Measurements from ENCODE around the gene RPGRIP1L. TPM values are rescaled to one million over a fixed set of nuclear protein-coding genes. Genes with fewer than 3 reads are reported as not detected.

RPGRIP1L gene
- total RNA-seq, 1 donor from 2014 or later: 19.9 TPM

GRCh38 chr16:53643474-53643873, 60.2 kb downstream of the RPGRIP1L start:
- no peak for TF ChIP-seq CTCF (IDR thresholded peaks at IDR 0.05; ENCODE audit: unreplicated experiment)
- Mint-ChIP-seq H3K9me3 (ENCODE audit: low read depth) (peaks cover 16% of the 10 kb centered on the region), H3K27me3 (no peaks in the 10 kb centered on the region), H3K36me3 (ENCODE audit: insufficient read depth) (peaks cover 25% of the 10 kb centered on the region), H3K27ac (no peak overlapping the region), H3K4me1 (ENCODE audit: low read depth) (no peaks in the 10 kb centered on the region), H3K4me3 (ENCODE audit: low read depth) (no peak overlapping the region)
- no peak for DNase-seq (ENCODE audit: low spot score, unreplicated experiment)

GRCh38 chr16:53642094-53642493, 61.6 kb downstream of the RPGRIP1L start:
- DNase-seq (ENCODE audit: low spot score, unreplicated experiment): no peak
- no peaks in the 10 kb centered on the region for H3K4me1 Mint-ChIP-seq (ENCODE audit: low read depth)
- no peak overlapping the region for H3K4me3 Mint-ChIP-seq (ENCODE audit: low read depth)
- TF ChIP-seq CTCF (IDR thresholded peaks at IDR 0.05; ENCODE audit: unreplicated experiment): no peak
- no peaks in the 10 kb centered on the region for H3K27me3 Mint-ChIP-seq
- H3K27ac Mint-ChIP-seq: no peak overlapping the region
- H3K36me3 Mint-ChIP-seq (ENCODE audit: insufficient read depth): peaks cover 21% of the 10 kb centered on the region
- peaks cover 16% of the 10 kb centered on the region for H3K9me3 Mint-ChIP-seq (ENCODE audit: low read depth)

DNA sequence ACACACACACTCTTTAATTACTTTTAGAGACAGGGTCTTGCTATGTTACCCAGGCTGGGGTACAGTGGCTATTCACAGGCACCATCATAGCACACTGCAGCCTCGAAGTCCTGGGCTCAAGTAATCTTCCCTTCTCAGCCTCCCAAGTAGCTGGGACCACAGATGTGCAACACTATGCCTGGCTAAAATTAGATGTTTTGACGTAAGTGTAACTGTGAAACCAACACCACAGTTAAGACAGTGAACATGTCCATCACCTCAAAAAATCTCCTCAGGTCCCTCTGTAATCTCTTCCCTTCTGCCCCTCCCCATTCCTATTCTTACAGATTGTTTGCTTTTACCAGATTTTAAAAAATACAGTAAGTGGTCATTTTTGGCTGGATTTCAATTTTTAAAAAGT, 66.7 kb downstream of the RPGRIP1L start:
- H3K27ac Mint-ChIP-seq: no peak overlapping the region
- DNase-seq (ENCODE audit: low spot score, unreplicated experiment): no peak
- H3K27me3 Mint-ChIP-seq: no peaks in the 10 kb centered on the region
- peaks cover 7% of the 10 kb centered on the region for H3K36me3 Mint-ChIP-seq (ENCODE audit: insufficient read depth)
- no peaks in the 10 kb centered on the region for H3K4me1 Mint-ChIP-seq (ENCODE audit: low read depth)
- H3K9me3 Mint-ChIP-seq (ENCODE audit: low read depth): no peaks in the 10 kb centered on the region
- no peak for TF ChIP-seq CTCF (IDR thresholded peaks at IDR 0.05; ENCODE audit: unreplicated experiment)
- no peak overlapping the region for H3K4me3 Mint-ChIP-seq (ENCODE audit: low read depth)

DNA sequence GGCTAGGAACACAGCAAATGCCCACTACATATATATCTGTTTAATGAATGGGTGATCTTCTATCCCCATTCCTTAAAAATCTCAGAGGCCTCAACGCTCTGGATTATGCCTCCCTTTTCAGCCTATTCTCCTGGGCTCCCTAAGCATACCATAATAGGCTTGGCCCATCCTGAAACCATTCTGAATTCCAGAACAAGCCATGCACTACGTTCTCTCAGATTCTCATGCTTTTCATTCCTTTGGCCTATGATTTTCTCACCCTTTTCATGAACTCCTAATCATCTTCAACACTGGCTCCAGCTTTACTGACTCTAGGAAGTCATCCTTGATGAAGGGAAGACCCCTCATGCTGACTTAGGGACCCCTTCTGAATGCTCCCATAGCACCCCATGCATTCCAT, 71.1 kb downstream of the RPGRIP1L start:
- Mint-ChIP-seq H3K36me3 (ENCODE audit: insufficient read depth) (peaks cover 7% of the 10 kb centered on the region), H3K9me3 (ENCODE audit: low read depth) (no peaks in the 10 kb centered on the region), H3K27me3 (no peaks in the 10 kb centered on the region), H3K4me3 (ENCODE audit: low read depth) (no peak overlapping the region), H3K4me1 (ENCODE audit: low read depth) (no peaks in the 10 kb centered on the region), H3K27ac (no peak overlapping the region)
- no peak for DNase-seq (ENCODE audit: low spot score, unreplicated experiment)
- no peak for TF ChIP-seq CTCF (IDR thresholded peaks at IDR 0.05; ENCODE audit: unreplicated experiment)

- Mint-ChIP-seq H3K9me3 (ENCODE audit: low read depth) (no peaks in the 10 kb centered on the region), H3K27ac (no peak overlapping the region), H3K27me3 (no peaks in the 10 kb centered on the region), H3K36me3 (ENCODE audit: insufficient read depth) (peaks cover 7% of the 10 kb centered on the region), H3K4me1 (ENCODE audit: low read depth) (no peaks in the 10 kb centered on the region), H3K4me3 (ENCODE audit: low read depth) (no peak overlapping the region)
- TF ChIP-seq CTCF (IDR thresholded peaks at IDR 0.05; ENCODE audit: unreplicated experiment): no peak
- no peak for DNase-seq (ENCODE audit: low spot score, unreplicated experiment)
These were observed 72.2 kb downstream of the RPGRIP1L start for GRCh38 chr16:53631236-53632025.

All from progenitor cell of endocrine pancreas (in vitro differentiated cells).